HepG2 (cell line): ENCODE measurements around the gene NEXMIF.

Source experiments
- ATF7-NPFF ChIP-seq: sonication (generic); formaldehyde crosslinking; IDR thresholded peaks from 2 replicates; pipeline ENCODE4 v1.8.1; 2023; ENCODE audit warnings: mild to moderate bottlenecking, low read depth, missing genetic modification reagents, moderate library complexity
- EZH2 ChIP-seq: conservative IDR thresholded peaks from 2 replicates; pipeline ENCODE4 v1.6.1; 2012; ENCODE audit warnings: mild to moderate bottlenecking, low read depth, low read length, moderate library complexity
- KDM5A ChIP-seq: fragments of 200-600 bp; sonication (generic); IDR thresholded peaks from 2 replicates; pipeline ENCODE4 v1.7.0; 2018; ENCODE audit warnings: antibody characterized with exemption, mild to moderate bottlenecking, low read length, borderline replicate concordance
- POLR2A ChIP-seq, 2 experiments: IDR thresholded peaks; 2 replicates each; pipeline ENCODE4 v1.6.1; 2011; ENCODE audit warnings: low read depth in 2 of 2, low read length in 2 of 2, mild to moderate bottlenecking in 1 of 2, moderate library complexity in 1 of 2; ENCODE audit not compliant: insufficient read depth in 1 of 2

GRCh38 chrX:74906417-74906816 is 18.8 kb downstream of the NEXMIF start:
- TF ChIP-seq EZH2: no peak
- TF ChIP-seq POLR2A (IDR thresholded peaks at IDR 0.05; ENCODE audit: insufficient read depth in 1 of 2, low read depth in 2 of 2, low read length in 2 of 2): no peak
- TF ChIP-seq KDM5A: no peak
- TF ChIP-seq ATF7-NPFF (CRISPR knock-in tag): no peak
